ENCODE measurements around the gene RBFOX1. TPM values are rescaled to one million over a fixed set of nuclear protein-coding genes. Genes with fewer than 3 reads are reported as not detected.
A peak's percentile ranks its signal among the peaks of the same experiment; 100 is the strongest.

The RBFOX1 gene
- total and polyA plus RNA-seq, 2 donors from 2014 or later = 0.24 to 0.66 TPM

- FAIRE-seq = no peak
- no peaks in the 10 kb centered on the region for H3K36me3 ChIP-seq (ENCODE audit: control insufficient read depth in 2 of 3, insufficient read depth in 3 of 3, low read length in 3 of 3)
- no peak overlapping the region for H3K27ac ChIP-seq (ENCODE audit: low read depth in 2 of 2, low read length in 2 of 2)
- no peak overlapping the region for H3K9ac ChIP-seq (ENCODE audit: low read length in 3 of 3)
- intact Hi-C loops (cut with DNase I) = no loop called here
- no peaks in the 10 kb centered on the region for H3K4me1 ChIP-seq (ENCODE audit: control insufficient read depth in 2 of 3, insufficient read depth in 2 of 3, low read depth in 1 of 3, low read length in 3 of 3)
- peak in 1 of 5 donors; percentile 61 for DNase-seq
- H3K27me3 ChIP-seq (ENCODE audit: control insufficient read depth, insufficient read depth, low read length) = peaks cover 29% of the 10 kb centered on the region
- no peak overlapping the region for H3K4me3 ChIP-seq (ENCODE audit: low read length in 3 of 3)
- no peak for TF ChIP-seq CTCF (IDR thresholded peaks at IDR 0.05; ENCODE audit: borderline replicate concordance, extremely low read depth, insufficient read depth)
- no peaks in the 10 kb centered on the region for H3K9me3 ChIP-seq (ENCODE audit: control insufficient read depth in 2 of 3, insufficient read depth in 1 of 3, low read length in 3 of 3)
Measured at GRCh38 chr16:7304279-7304678, 28.4 kb upstream of the RBFOX1 start.

- no peak for FAIRE-seq
- TF ChIP-seq CTCF (IDR thresholded peaks at IDR 0.05; ENCODE audit: borderline replicate concordance, extremely low read depth, insufficient read depth) = no peak
- Histone ChIP-seq H3K9me3 (ENCODE audit: control insufficient read depth in 2 of 3, insufficient read depth in 1 of 3, low read length in 3 of 3) (no peaks in the 10 kb centered on the region), H3K4me1 (ENCODE audit: control insufficient read depth in 2 of 3, insufficient read depth in 2 of 3, low read depth in 1 of 3, low read length in 3 of 3) (no peaks in the 10 kb centered on the region), H3K27me3 (ENCODE audit: control insufficient read depth, insufficient read depth, low read length) (peaks cover 29% of the 10 kb centered on the region), H3K36me3 (ENCODE audit: control insufficient read depth in 2 of 3, insufficient read depth in 3 of 3, low read length in 3 of 3) (no peaks in the 10 kb centered on the region), H3K9ac (ENCODE audit: low read length in 3 of 3) (no peak overlapping the region), H3K27ac (ENCODE audit: low read depth in 2 of 2, low read length in 2 of 2) (no peak overlapping the region), H3K4me3 (ENCODE audit: low read length in 3 of 3) (no peak overlapping the region)
- intact Hi-C loops (cut with DNase I) = no loop called here
- no peak for DNase-seq
Measured at GRCh38 chr16:7304958-7305357, 27.7 kb upstream of the RBFOX1 start.

- Histone ChIP-seq H3K36me3 (ENCODE audit: control insufficient read depth in 2 of 3, insufficient read depth in 3 of 3, low read length in 3 of 3) (no peaks in the 10 kb centered on the region), H3K4me3 (ENCODE audit: low read length in 3 of 3) (no peak overlapping the region), H3K4me1 (ENCODE audit: control insufficient read depth in 2 of 3, insufficient read depth in 2 of 3, low read depth in 1 of 3, low read length in 3 of 3) (no peaks in the 10 kb centered on the region), H3K27ac (ENCODE audit: low read depth in 2 of 2, low read length in 2 of 2) (no peak overlapping the region), H3K27me3 (ENCODE audit: control insufficient read depth, insufficient read depth, low read length) (no peaks in the 10 kb centered on the region), H3K9me3 (ENCODE audit: control insufficient read depth in 2 of 3, insufficient read depth in 1 of 3, low read length in 3 of 3) (no peaks in the 10 kb centered on the region), H3K9ac (ENCODE audit: low read length in 3 of 3) (no peak overlapping the region)
- FAIRE-seq (no peak), DNase-seq (peak in 2 of 5 donors; percentile 37 to 39)
- intact Hi-C loops (cut with DNase I) = no loop called here
- TF ChIP-seq CTCF (IDR thresholded peaks at IDR 0.05; ENCODE audit: borderline replicate concordance, extremely low read depth, insufficient read depth) = peak; percentile 11
Measured at GRCh38 chr16:7313170-7313569, 19.5 kb upstream of the RBFOX1 start.

- TF ChIP-seq CTCF (IDR thresholded peaks at IDR 0.05; ENCODE audit: borderline replicate concordance, extremely low read depth, insufficient read depth) = no peak
Measured at GRCh38 chr16:7314163-7314562, 18.5 kb upstream of the RBFOX1 start.

More at GRCh38 chr16:7314163-7314562, 18.5 kb upstream of the RBFOX1 start:
- peak in 4 of 5 donors; percentile 35 to 58 (median 44) for DNase-seq
- Histone ChIP-seq H3K4me1 (ENCODE audit: control insufficient read depth in 2 of 3, insufficient read depth in 2 of 3, low read depth in 1 of 3, low read length in 3 of 3) (no peaks in the 10 kb centered on the region), H3K27ac (ENCODE audit: low read depth in 2 of 2, low read length in 2 of 2) (no peak overlapping the region), H3K4me3 (ENCODE audit: low read length in 3 of 3) (no peak overlapping the region), H3K36me3 (ENCODE audit: control insufficient read depth in 2 of 3, insufficient read depth in 3 of 3, low read length in 3 of 3) (no peaks in the 10 kb centered on the region), H3K27me3 (ENCODE audit: control insufficient read depth, insufficient read depth, low read length) (no peaks in the 10 kb centered on the region), H3K9ac (ENCODE audit: low read length in 3 of 3) (no peak overlapping the region), H3K9me3 (ENCODE audit: control insufficient read depth in 2 of 3, insufficient read depth in 1 of 3, low read length in 3 of 3) (no peaks in the 10 kb centered on the region)
- intact Hi-C loops (cut with DNase I) = no loop called here
- no peak for FAIRE-seq
